HG02571 (cell line): ENCODE data around the gene ANTKMT.

Experiments
- ATAC-seq: cut with Tn5 transposase; IDR thresholded peaks from one replicate; pipeline ENCODE4 v1.9.1; 2021; ENCODE audit warnings: mild to moderate bottlenecking, moderate library complexity; ENCODE audit not compliant: unreplicated experiment

ANTKMT gene

GRCh38 chr16:761625-762513 is 40.9 kb downstream of the ANTKMT start:
- ATAC-seq: no peak

DNA sequence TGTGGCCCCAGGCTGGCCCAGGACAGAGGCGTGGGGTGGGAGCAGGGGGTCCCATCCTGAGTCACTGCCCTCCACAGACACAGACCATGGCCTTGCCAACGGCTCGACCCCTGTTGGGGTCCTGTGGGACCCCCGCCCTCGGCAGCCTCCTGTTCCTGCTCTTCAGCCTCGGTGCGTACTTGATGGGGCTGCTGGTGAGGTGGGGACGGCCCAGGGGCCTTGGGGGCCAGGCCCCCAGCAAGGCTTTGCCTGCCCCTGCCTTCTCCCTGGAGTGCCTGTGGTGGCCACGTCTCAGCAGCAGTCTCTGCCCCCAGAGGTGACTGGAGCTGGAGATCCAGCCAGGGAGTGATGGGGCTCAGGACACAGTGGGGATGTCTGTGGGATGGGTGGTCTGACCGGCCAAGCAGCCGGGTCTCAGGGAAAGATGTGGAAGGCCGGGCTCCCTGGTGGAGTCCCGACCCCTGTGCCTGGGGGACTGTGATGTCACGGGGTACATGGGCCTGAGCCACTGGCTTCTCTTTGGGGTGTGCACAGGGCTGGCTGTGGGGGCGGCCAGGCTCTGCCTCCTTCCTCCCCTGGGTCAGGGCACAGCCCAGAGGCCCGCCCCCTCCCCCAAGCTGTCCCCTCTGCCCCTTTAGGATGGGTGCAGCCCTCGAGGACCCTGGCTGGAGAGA is 41.8 kb downstream of the ANTKMT start:
- no peak for ATAC-seq

DNA sequence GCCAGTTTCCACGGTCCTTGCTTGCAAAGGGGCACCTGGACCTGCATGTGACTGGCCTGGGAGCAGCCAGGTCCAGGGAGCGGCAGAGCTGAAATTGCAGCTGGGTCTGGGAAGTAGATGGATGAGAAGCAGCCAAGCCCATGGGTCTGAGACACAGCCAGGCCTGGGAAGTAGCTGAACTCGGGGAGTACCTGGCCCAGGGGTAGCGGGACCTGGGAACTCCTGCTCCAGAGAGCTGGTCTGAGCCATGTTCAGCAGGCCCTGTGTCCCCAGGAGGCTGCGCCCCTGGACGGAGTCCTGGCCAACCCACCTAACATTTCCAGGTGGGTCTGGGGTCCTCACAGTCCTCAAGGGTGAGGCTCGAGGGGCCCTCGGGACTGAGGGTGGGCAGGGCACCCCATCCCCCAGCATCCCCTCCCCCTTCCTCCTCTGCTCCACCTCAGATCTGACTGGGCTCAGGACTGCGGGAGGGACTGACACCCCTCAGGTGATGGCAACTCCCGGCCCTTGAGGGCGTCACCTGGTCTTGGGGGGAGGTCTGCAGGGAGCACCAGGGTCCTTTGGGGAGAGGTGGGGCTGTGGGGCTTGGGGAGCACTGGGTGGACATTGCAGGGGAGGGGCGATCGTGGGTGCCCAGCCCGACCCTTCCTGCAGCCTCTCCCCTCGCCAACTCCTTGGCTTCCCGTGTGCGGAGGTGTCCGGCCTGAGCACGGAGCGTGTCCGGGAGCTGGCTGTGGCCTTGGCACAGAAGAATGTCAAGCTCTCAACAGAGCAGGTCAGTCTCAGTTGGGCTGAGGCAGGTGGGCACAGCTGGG is 42.6 kb downstream of the ANTKMT start:
- no peak for ATAC-seq

- no peak for ATAC-seq
Measured at GRCh38 chr16:764184-764750, 43.3 kb downstream of the ANTKMT start.

- no peak for ATAC-seq
Measured at GRCh38 chr16:764848-765487, 44.0 kb downstream of the ANTKMT start.

- ATAC-seq: no peak
Measured at GRCh38 chr16:765488-765865, 44.5 kb downstream of the ANTKMT start.

GRCh38 chr16:766008-766819 is 45.3 kb downstream of the ANTKMT start:
- ATAC-seq: no peak

DNA sequence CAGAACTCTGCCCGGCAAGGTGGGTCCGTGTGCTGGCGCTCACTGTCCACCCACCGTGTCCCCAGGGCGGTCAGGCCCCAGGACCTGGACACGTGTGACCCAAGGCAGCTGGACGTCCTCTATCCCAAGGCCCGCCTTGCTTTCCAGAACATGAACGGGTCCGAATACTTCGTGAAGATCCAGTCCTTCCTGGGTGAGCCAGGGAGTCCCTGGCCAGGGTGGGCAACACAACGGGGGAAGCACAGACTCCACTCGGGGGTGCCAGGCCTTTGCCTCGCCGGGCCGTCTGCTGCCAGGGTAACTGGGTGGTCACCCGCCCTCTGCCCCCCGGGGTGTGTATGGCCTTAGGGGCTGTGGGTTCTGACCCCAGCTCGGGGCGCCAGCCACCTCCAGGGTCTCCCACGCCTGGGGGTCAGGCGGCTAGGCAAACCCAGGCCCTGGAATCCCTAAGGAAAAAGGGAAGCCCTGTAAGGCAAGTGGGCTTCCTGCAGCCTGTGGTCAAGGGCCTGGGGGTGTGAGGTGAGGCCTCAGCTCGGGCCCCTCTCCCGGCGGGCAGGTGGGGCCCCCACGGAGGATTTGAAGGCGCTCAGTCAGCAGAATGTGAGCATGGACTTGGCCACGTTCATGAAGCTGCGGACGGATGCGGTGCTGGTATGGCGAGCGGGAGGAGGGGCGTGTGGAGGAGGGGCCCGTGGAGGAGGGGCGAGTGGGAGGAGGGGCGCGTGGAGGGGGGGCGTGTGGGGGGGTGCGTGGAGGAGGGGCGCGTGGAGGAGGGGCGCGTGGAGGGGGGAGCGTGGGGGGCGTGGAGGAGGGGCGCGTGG is 46.1 kb downstream of the ANTKMT start:
- no peak for ATAC-seq

DNA sequence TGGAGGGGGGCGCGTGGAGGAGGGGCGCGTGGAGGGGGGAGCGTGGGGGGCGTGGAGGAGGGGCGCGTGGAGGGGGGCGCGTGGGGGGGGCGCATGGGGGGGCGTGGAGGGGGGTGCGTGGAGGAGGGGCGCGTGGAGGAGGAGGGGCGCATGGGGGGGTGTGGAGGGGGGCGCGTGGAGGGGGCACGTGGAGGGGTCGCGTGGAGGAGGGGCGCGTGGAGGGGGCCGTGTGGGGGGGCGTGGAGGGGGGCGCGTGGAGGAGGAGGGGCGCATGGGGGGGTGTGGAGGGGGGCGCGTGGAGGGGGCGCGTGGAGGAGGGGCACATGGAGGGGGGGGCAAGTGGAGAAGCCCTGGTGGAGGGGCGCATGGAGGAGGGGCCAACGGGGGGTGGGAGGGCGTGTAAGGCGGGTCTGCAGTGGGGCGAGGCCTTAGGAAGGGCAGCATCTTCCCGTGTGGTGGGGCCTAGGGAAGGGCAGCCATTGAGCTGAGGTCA is 46.8 kb downstream of the ANTKMT start:
- no peak for ATAC-seq

DNA sequence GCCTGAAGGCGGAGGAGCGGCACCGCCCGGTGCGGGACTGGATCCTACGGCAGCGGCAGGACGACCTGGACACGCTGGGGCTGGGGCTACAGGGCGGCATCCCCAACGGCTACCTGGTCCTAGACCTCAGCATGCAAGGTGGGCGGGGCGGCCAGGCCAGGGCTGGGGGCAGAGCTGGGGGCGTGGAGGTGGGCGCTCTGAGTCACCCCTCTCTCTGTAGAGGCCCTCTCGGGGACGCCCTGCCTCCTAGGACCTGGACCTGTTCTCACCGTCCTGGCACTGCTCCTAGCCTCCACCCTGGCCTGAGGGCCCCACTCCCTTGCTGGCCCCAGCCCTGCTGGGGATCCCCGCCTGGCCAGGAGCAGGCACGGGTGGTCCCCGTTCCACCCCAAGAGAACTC is 47.5 kb downstream of the ANTKMT start:
- ATAC-seq: no peak

DNA sequence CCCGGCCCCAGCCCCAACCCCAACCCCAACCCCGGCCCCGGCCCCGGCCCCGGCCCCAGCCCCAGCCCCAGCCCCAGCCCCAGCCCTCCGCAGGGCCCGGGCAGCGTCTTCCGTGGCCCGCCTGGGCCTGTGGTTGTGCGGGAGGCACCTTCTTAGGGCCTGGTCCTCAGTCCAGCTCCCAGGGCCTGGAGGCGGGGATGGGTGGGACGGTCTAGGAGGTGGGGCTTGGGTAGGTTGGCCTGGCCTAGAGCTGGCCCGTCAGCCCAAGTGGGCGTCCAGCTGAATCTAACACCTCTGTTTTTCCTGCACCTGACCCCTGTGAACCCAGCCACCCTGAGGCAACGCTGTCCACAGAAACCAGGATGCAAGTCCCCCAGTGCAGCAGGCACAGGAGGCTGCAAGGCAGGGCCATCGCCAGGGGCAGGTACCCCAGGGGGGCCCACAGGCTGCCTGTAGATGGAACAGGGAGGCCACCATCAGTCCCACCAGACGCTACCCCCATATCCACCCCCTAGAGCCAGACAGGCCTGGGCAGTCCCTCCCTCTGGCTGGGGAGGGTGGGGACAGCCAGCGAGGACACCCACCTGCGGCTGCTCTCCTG is 48.3 kb downstream of the ANTKMT start:
- no peak for ATAC-seq

DNA sequence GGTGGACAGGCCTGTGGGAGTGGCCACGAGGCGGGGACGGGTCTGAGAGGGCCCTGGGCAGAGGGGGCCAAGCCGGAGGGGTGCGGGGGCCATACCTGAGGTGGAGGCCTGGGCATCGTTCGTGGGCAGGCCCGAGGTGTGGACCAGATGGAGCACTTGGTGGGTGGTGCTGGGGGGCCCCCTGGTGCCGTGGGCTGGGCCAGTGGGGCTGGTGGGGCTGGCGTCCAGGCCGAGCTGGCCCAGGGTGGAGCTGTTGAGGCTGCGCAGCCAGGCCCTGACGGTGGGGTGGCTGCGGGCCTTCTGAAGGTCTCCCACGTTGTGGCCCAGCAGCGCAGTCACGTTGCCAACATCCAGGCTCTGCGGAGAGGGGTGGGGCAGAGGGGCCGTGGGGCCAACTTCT is 49.0 kb downstream of the ANTKMT start:
- no peak for ATAC-seq

- no peak for ATAC-seq
Measured at GRCh38 chr16:770411-770810, 49.5 kb downstream of the ANTKMT start.
